IPS-20b (cell line): ENCODE measurements around the gene KAT6B.

Source experiments
- H3K27ac ChIP-seq: one replicate; pipeline ENCODE4 v1.5.1; 2013; ENCODE audit warnings: low read length
- H3K27me3 ChIP-seq: 2 replicates; pipeline ENCODE4 v1.6.1; 2013; ENCODE audit warnings: mild to moderate bottlenecking, low read length, inconsistent platforms; ENCODE audit not compliant: insufficient read depth
- H3K36me3 ChIP-seq: 2 replicates; pipeline ENCODE4 v1.6.1; 2013; ENCODE audit warnings: low read depth, mild to moderate bottlenecking, inconsistent platforms, low read length, moderate library complexity; ENCODE audit not compliant: insufficient read depth
- H3K4me1 ChIP-seq: 2 replicates; pipeline ENCODE4 v1.6.1; 2013; ENCODE audit warnings: mild to moderate bottlenecking, control low read depth, inconsistent platforms, low read length, moderate library complexity; ENCODE audit not compliant: insufficient read depth
- H3K4me3 ChIP-seq: 2 replicates; pipeline ENCODE4 v1.5.1; 2013; ENCODE audit warnings: mild to moderate bottlenecking, low read length, inconsistent platforms
- H3K9ac ChIP-seq: 2 replicates; pipeline ENCODE4 v1.6.1; 2013; ENCODE audit warnings: low read depth, mild to moderate bottlenecking, inconsistent platforms, low read length, moderate library complexity
- H3K9me3 ChIP-seq: 2 replicates; pipeline ENCODE4 v1.6.1; 2013; ENCODE audit warnings: mild to moderate bottlenecking, low read depth, low read length, inconsistent platforms; ENCODE audit not compliant: insufficient read depth

Gene KAT6B

GRCh38 chr10:75028748-75029147 lies 202.3 kb downstream of the KAT6B start:
- Histone ChIP-seq H3K9ac (no peak overlapping the region), H3K36me3 (peaks cover 53% of the 10 kb centered on the region)

GRCh38 chr10:75029420-75029819 lies 203.0 kb downstream of the KAT6B start:
- Histone ChIP-seq H3K27me3 (no peaks in the 10 kb centered on the region), H3K9me3 (no peaks in the 10 kb centered on the region), H3K36me3 (peaks cover 51% of the 10 kb centered on the region), H3K4me3 (no peak overlapping the region), H3K9ac (no peak overlapping the region), H3K27ac (no peak overlapping the region), H3K4me1 (no peaks in the 10 kb centered on the region)

More at GRCh38 chr10:75028748-75029147, 202.3 kb downstream of the KAT6B start:
- no peaks in the 10 kb centered on the region for H3K27me3 ChIP-seq
- H3K4me3 ChIP-seq, result no peak overlapping the region
- H3K9me3 ChIP-seq, result no peaks in the 10 kb centered on the region
- H3K27ac ChIP-seq, result no peak overlapping the region
- H3K4me1 ChIP-seq, result no peaks in the 10 kb centered on the region

GRCh38 chr10:75029857-75030256 lies 203.5 kb downstream of the KAT6B start:
- Histone ChIP-seq H3K9me3 (no peaks in the 10 kb centered on the region), H3K27me3 (no peaks in the 10 kb centered on the region), H3K27ac (no peak overlapping the region), H3K4me3 (no peak overlapping the region), H3K36me3 (peaks cover 46% of the 10 kb centered on the region), H3K9ac (no peak overlapping the region), H3K4me1 (no peaks in the 10 kb centered on the region)

GRCh38 chr10:75030371-75030770 lies 204.0 kb downstream of the KAT6B start:
- Histone ChIP-seq H3K27me3 (no peaks in the 10 kb centered on the region), H3K9me3 (no peaks in the 10 kb centered on the region), H3K27ac (no peak overlapping the region), H3K9ac (no peak overlapping the region), H3K4me3 (no peak overlapping the region), H3K36me3 (peaks cover 41% of the 10 kb centered on the region), H3K4me1 (no peaks in the 10 kb centered on the region)

GRCh38 chr10:75032119-75032518 lies 205.7 kb downstream of the KAT6B start:
- no peaks in the 10 kb centered on the region for H3K4me1 ChIP-seq
- no peak overlapping the region for H3K9ac ChIP-seq
- no peaks in the 10 kb centered on the region for H3K9me3 ChIP-seq
- no peak overlapping the region for H3K27ac ChIP-seq
- H3K36me3 ChIP-seq, result peaks cover 27% of the 10 kb centered on the region
- no peaks in the 10 kb centered on the region for H3K27me3 ChIP-seq
- no peak overlapping the region for H3K4me3 ChIP-seq

GRCh38 chr10:75032813-75033212 lies 206.4 kb downstream of the KAT6B start:
- Histone ChIP-seq H3K4me3 (no peak overlapping the region), H3K9ac (no peak overlapping the region), H3K9me3 (no peaks in the 10 kb centered on the region), H3K27me3 (no peaks in the 10 kb centered on the region), H3K4me1 (no peaks in the 10 kb centered on the region), H3K36me3 (peaks cover 25% of the 10 kb centered on the region), H3K27ac (no peak overlapping the region)

GRCh38 chr10:75033399-75034130 lies 207.2 kb downstream of the KAT6B start:
- Histone ChIP-seq H3K27me3 (no peaks in the 10 kb centered on the region), H3K4me1 (no peaks in the 10 kb centered on the region), H3K27ac (no peak overlapping the region), H3K36me3 (peaks cover 25% of the 10 kb centered on the region), H3K9me3 (no peaks in the 10 kb centered on the region), H3K4me3 (no peak overlapping the region), H3K9ac (no peak overlapping the region)

GRCh38 chr10:75034131-75034512 lies 207.7 kb downstream of the KAT6B start:
- Histone ChIP-seq H3K9me3 (no peaks in the 10 kb centered on the region), H3K27ac (no peak overlapping the region), H3K4me1 (no peaks in the 10 kb centered on the region), H3K27me3 (no peaks in the 10 kb centered on the region), H3K36me3 (peaks cover 19% of the 10 kb centered on the region), H3K9ac (no peak overlapping the region), H3K4me3 (no peak overlapping the region)

- H3K9ac ChIP-seq, result no peak overlapping the region
These were observed 208.4 kb downstream of the KAT6B start for GRCh38 chr10:75034714-75035258.

GRCh38 chr10:75035975-75036708 lies 209.7 kb downstream of the KAT6B start:
- Histone ChIP-seq H3K9ac (no peak overlapping the region), H3K9me3 (no peaks in the 10 kb centered on the region), H3K36me3 (no peaks in the 10 kb centered on the region), H3K4me3 (no peak overlapping the region), H3K27me3 (no peaks in the 10 kb centered on the region), H3K4me1 (no peaks in the 10 kb centered on the region), H3K27ac (no peak overlapping the region)

More at GRCh38 chr10:75034714-75035258, 208.4 kb downstream of the KAT6B start:
- no peaks in the 10 kb centered on the region for H3K4me1 ChIP-seq
- no peak overlapping the region for H3K27ac ChIP-seq
- no peaks in the 10 kb centered on the region for H3K9me3 ChIP-seq
- H3K4me3 ChIP-seq, result no peak overlapping the region
- H3K27me3 ChIP-seq, result no peaks in the 10 kb centered on the region
- peaks cover 13% of the 10 kb centered on the region for H3K36me3 ChIP-seq

- Histone ChIP-seq H3K4me1 (no peaks in the 10 kb centered on the region), H3K9me3 (no peaks in the 10 kb centered on the region), H3K27me3 (no peaks in the 10 kb centered on the region), H3K4me3 (no peak overlapping the region), H3K9ac (no peak overlapping the region), H3K27ac (no peak overlapping the region), H3K36me3 (no peaks in the 10 kb centered on the region)
These were observed 211.1 kb downstream of the KAT6B start for GRCh38 chr10:75037171-75038153.
